ENCODE results near the gene MPG.

DNA sequence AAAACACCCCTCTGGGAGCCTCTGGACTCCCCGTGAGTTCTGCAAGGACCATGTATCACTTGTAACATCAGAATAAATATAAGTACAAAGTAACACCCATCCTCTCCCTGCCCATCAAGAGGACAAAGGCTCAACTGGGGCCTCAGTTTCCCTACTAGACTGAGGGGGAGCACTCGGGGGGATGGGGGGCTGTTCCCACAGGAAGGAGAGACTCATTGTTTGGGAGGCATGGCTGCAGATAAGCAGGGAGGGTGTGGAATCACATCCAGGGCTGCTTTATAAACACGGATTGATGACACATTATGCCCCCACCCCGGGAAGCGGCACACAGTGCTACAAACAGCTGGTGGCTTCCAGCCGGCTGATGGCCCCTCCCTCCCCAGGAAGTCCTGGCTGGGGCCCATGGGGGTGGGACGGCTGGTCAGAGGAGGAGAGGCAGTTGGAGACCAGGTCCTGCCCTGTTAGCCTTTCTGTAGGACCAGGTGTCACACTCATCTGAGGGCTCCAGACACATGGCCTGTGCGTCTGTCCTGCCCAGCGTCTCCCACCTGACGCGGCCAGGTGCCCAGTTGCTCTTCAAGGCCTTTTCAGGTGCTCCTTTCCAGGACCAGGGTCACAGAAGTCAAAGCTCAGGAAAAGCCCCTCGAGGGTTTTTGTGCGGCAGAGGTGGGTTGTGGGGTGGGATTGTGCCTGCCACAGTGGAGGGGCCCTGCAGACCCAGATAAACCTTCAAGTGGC is 1.3 kb upstream of the MPG start:
- TF ChIP-seq, protein P1, sequence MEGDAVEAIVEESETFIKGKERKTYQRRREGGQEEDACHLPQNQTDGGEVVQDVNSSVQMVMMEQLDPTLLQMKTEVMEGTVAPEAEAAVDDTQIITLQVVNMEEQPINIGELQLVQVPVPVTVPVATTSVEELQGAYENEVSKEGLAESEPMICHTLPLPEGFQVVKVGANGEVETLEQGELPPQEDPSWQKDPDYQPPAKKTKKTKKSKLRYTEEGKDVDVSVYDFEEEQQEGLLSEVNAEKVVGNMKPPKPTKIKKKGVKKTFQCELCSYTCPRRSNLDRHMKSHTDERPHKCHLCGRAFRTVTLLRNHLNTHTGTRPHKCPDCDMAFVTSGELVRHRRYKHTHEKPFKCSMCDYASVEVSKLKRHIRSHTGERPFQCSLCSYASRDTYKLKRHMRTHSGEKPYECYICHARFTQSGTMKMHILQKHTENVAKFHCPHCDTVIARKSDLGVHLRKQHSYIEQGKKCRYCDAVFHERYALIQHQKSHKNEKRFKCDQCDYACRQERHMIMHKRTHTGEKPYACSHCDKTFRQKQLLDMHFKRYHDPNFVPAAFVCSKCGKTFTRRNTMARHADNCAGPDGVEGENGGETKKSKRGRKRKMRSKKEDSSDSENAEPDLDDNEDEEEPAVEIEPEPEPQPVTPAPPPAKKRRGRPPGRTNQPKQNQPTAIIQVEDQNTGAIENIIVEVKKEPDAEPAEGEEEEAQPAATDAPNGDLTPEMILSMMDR (conservative IDR thresholded peaks at IDR 0.05; ENCODE audit: low read depth, low read length): no peak
- no peak for TF ChIP-seq EZH2 (IDR thresholded peaks at IDR 0.05; ENCODE audit: borderline replicate concordance, low read depth, low read length, poor library complexity, severe bottlenecking)
